GM12875 (cell line): Measurements from ENCODE around the gene CD2BP2.
A peak's percentile ranks its signal among the peaks of the same experiment; 100 is the strongest.
"Not testable (repeated sequence)": the region's sequence is repeated elsewhere in the genome, so short reads cannot be mapped to it uniquely, and the experiment has no call there.

Experiments used
- H3K4me3 ChIP-seq: one replicate; pipeline ENCODE4 v1.5.1; 2011; ENCODE audit warnings: low read depth, low read length, control low read depth
- TF ChIP-seq, protein P1 (sequence below): IDR thresholded peaks from 2 replicates; pipeline ENCODE4 v1.5.1; 2011; ENCODE audit warnings: low read depth, mild to moderate bottlenecking, control low read depth, inconsistent platforms, low read length, moderate library complexity, borderline replicate concordance; ENCODE audit not compliant: insufficient read depth

CD2BP2 gene

DNA sequence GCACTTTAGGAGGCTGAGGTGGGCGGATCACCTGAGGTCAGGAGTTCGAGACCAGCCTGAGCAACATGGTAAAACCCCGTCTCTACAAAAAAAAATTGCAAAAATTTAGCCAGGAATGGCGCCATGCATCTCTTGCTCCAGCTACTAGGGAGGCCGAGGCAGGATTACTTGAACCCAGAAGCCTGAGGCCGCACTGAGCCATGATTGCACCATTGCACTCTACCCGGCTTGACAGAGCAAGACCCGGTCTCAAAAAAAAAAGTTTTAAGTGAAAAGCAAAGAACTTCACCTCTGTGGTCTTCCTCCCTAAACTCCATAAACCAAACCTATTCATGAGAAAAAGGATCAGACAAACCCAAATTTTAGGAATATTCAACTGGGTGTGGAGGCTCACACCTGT, 7.0 kb downstream of the CD2BP2 start:
- H3K4me3 ChIP-seq: no peak overlapping the region
- TF ChIP-seq, protein P1, sequence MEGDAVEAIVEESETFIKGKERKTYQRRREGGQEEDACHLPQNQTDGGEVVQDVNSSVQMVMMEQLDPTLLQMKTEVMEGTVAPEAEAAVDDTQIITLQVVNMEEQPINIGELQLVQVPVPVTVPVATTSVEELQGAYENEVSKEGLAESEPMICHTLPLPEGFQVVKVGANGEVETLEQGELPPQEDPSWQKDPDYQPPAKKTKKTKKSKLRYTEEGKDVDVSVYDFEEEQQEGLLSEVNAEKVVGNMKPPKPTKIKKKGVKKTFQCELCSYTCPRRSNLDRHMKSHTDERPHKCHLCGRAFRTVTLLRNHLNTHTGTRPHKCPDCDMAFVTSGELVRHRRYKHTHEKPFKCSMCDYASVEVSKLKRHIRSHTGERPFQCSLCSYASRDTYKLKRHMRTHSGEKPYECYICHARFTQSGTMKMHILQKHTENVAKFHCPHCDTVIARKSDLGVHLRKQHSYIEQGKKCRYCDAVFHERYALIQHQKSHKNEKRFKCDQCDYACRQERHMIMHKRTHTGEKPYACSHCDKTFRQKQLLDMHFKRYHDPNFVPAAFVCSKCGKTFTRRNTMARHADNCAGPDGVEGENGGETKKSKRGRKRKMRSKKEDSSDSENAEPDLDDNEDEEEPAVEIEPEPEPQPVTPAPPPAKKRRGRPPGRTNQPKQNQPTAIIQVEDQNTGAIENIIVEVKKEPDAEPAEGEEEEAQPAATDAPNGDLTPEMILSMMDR: no peak

GRCh38 chr16:30346286-30346685, 8.8 kb downstream of the CD2BP2 start:
- TF ChIP-seq, protein P1: no peak
- H3K4me3 ChIP-seq: no peak overlapping the region

DNA sequence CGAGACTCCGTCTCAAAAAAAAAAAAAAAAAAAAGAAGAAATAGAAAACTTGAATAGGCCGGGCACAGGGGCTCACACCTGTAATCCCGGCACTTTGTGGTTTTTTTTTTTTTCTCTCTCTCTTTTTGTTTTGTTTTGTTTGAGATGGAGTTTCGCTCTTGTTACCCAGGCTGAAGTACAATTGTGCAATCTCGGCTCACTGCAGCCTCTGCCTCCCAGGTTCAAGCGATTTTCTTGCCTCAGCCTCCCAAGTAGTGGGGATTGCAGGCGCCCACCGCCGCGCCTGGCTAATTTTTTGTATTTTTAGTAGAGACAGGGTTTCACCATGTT, 11.7 kb downstream of the CD2BP2 start:
- not testable (repeated sequence) for H3K4me3 ChIP-seq

DNA sequence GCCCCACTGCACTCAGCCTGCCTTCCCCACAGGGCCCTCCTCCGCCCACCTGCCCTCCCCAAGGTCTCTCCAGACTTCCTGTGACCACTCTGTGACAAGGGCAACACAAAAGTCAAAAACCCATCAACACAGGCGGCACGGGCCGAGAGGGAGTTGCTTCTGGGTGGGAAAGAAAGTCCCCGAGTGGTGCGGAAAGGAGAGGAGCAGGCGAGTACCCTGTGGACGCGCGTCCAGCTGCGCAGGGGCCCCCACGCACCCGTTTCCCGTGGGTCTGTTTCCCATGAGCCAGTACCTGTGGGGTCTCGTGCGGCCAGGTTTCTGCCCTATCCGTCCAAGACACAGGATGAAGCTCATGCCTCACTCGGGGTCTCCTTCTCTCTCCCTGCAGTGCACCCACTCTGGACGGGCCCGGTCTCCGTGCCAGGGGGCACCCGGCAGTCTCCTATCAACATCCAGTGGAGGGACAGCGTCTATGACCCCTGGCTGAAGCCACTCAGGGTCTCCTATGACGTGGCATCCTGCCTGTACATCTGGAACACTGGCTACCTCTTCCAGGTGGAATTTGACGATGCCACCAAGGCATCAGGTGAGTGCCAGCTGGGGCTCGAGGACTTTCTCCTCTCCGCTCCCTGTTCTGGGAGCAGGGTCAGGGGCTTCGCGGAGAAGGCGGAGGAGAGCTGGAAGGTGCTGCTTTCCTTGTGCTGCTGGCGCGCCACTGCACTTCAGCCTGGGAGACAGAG, 12.2 kb downstream of the CD2BP2 start:
- H3K4me3 ChIP-seq: no peak overlapping the region
- TF ChIP-seq, protein P1: no peak

DNA sequence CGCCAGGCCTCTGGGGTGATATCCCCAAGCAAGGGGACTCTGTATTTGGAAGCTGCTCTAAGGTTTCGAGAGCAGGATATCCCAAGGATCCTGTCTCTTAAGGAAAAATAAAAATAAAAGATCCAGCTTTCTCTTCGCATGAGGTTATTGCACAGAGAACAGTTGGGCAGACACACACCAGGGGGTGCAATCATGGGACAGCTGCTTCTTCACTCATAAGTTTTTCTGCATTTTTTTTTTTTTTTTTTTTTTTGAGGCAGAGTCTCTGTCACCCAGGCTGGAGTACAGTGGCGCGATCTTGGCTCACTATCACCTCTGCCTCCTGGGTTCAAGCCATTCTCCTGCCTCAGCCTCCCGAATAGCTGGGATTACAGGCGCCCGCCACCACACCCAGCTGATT, 13.1 kb downstream of the CD2BP2 start:
- H3K4me3 ChIP-seq: not testable (repeated sequence)

DNA sequence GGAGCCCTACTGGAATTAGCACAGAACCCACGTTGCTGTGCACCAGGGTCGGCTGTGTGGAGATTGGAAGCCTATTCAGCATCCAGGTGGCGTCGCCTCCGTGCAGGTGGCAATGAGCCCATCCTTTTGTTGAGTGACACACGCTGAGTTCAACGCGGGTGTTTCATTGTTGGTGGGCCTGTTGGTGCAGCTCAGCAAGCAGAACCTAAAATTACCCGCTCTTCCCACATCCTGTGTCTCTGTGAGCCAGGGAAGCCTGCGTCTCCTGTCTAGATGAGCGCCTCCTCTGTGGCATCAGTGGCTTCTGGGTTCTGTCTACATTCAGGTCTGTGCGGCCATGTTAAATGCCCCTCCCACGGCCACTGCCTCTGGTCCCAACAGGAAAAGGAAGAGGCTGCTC, 14.5 kb downstream of the CD2BP2 start:
- TF ChIP-seq, protein P1: no peak
- H3K4me3 ChIP-seq: no peak overlapping the region

GRCh38 chr16:30338715-30339114, 16.4 kb downstream of the CD2BP2 start:
- not testable (repeated sequence) for H3K4me3 ChIP-seq

GRCh38 chr16:30337964-30338357, 17.1 kb downstream of the CD2BP2 start:
- H3K4me3 ChIP-seq: not testable (repeated sequence)

GRCh38 chr16:30335598-30336474, 19.3 kb downstream of the CD2BP2 start:
- peak overlapping the region; percentile 78 for H3K4me3 ChIP-seq
- TF ChIP-seq, protein P1: no peak

GRCh38 chr16:30335028-30335597, 20.0 kb downstream of the CD2BP2 start:
- peak overlapping the region; percentile 78 for H3K4me3 ChIP-seq

DNA sequence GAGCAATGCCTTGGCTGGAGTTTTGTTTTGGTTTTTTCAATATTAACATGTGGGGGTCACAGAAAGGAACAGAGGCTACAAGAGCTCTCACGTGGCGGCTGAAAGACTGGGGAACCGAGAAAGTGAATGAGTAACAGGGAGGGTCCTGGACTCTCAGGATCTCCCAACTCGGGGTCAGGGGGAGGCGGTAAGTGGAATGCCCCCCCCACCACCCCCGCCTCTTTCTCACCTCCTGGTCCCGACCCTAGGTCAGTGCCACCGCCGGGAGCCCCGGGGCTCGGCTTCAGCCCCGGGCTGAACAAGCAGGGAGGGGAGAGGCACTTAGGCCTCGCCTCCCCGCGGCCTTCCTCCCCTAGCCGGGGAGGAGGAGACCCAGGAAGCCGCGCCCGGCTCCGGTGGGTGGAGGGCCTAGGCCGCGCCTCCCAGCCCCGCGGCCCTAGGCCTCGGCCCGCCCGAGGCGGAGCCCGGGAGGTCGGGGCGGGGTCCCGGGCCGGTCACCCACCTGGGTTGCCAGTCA, 20.6 kb downstream of the CD2BP2 start:
- peak overlapping the region; percentile 78 for H3K4me3 ChIP-seq

DNA sequence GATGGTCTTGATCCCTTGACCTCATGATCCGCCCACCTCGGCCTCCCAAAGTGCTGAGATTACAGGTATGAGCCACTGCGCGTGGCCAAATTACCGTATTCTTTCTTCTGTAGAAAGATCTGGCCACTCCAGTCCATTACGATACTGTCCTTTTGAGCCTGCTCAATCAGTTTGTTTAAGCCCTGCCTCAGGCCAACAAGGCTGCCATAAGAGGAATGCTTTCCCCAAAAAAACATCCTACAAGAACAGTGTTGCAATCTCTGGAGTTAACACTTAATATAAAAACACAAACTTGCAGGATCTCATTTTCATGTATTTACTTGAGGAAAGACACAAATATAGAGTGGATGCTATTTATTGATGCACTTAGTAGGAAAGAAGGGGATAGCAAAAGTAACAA, 30.9 kb downstream of the CD2BP2 start:
- H3K4me3 ChIP-seq: not testable (repeated sequence)

DNA sequence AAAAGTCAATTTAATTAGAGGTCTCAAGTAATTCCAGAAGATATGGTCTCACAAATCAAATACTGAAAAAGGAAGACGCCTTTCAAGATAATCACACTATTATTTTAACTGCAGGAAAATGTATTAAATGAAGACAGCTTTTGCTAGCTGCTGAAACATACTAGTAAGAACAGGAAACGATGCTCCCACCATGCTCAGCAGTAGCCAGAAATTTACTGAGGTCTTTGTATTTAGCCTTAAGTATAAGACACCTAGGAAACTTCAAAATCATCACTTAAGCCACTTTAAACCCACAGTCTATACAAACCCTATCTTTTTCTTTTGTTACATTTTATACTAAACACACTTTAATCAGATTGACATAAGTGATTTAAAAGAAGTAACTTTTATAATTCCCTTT, 36.5 kb downstream of the CD2BP2 start:
- H3K4me3 ChIP-seq: not testable (repeated sequence)
